Left lung (tissue), 10 donors: ENCODE measurements around the gene SV2B. TPM values are rescaled to one million over a fixed set of nuclear protein-coding genes. Genes with fewer than 3 reads are reported as not detected.
A peak's percentile ranks its signal among the peaks of the same experiment; 100 is the strongest.

Source experiments
- ATAC-seq: fragments of 200-7000 bp; cut with Tn5 transposase; one replicate; pipeline ENCODE4 v1.9.1; 2020; ENCODE audit warnings: moderate library complexity
- DNase-seq, 4 donors: peaks; one replicate each; pipeline ENCODE4 v3.0.0-alpha.2; 2013 to 2020
- H3K27ac ChIP-seq, 2 donors: fragments of 200-600 bp; sonication (generic) in 1 of 2; one replicate each; pipeline versions ENCODE4 v1.5.0 to v1.8.0; 2020 to 2021
- H3K27me3 ChIP-seq, 2 donors: fragments of 200-600 bp; sonication (generic) in 1 of 2; one replicate each; pipeline versions ENCODE4 v1.5.0 to v1.8.0; 2020 to 2021
- H3K36me3 ChIP-seq, 2 donors: fragments of 200-600 bp; sonication (generic) in 1 of 2; one replicate each; pipeline versions ENCODE4 v1.5.0 to v1.8.0; 2020 to 2021
- H3K4me1 ChIP-seq, 2 donors: fragments of 200-600 bp; one replicate each; pipeline ENCODE4 v1.8.0; 2021
- H3K4me3 ChIP-seq, 2 donors: fragments of 200-600 bp; sonication (generic) in 1 of 2; one replicate each; pipeline versions ENCODE4 v1.5.0 to v1.8.0; 2020 to 2021; ENCODE audit warnings: mild to moderate bottlenecking in 1 of 2
- H3K9me3 ChIP-seq, 2 donors: fragments of 200-600 bp; sonication (generic) in 1 of 2; one replicate each; pipeline versions ENCODE4 v1.5.0 to v1.8.0; 2020 to 2021
- CTCF ChIP-seq, 2 donors: fragments of 200-600 bp; sonication (generic) in 1 of 2; IDR thresholded peaks; one replicate each; pipeline versions ENCODE4 v1.5.0 to v1.8.0; 2021; ENCODE audit warnings: antibody characterized with exemption in 2 of 2
- intact Hi-C, 2 donors: fragments of 100-400 bp; cut with DNase I; formaldehyde crosslinking; loops; one replicate each; pipeline versions ENCODE4 v1.11.2 to v1.14.2; 2022
- polyA plus RNA-seq, 6 donors: library from polyadenylated mRNA; unstranded; fragments of 120-200 nt; gene quantifications; one replicate each; pipeline ENCODE4 v1.2.1, GENCODE V29; 2013; ENCODE audit not compliant: insufficient read length in 6 of 6
- total RNA-seq, 2 donors: library from RNA; stranded (reverse); fragmentation: NEBNext Ultra II Directional; extraction: Animal tissue kit (Norgen Biotek cat#: 25700); gene quantifications; one replicate each; pipeline ENCODE4 v1.2.1, GENCODE V29; 2021
- donor health status: DM: no; HTN: yes; CAD: no.
- donor health status: DM: no; HTN: no; CAD: no.

Gene SV2B
- total and polyA plus RNA-seq, 8 donors = 0.58 to 3.2 (median 1.4) TPM

GRCh38 chr15:91183596-91183995, 83.5 kb downstream of the SV2B start:
- no peak for ATAC-seq

GRCh38 chr15:91184441-91184840, 84.4 kb downstream of the SV2B start:
- Histone ChIP-seq H3K4me3 (no peak overlapping the region), H3K36me3 (no peaks in the 10 kb centered on the region), H3K4me1 (no peaks in the 10 kb centered on the region), H3K27ac (no peak overlapping the region), H3K9me3 (no peaks in the 10 kb centered on the region), H3K27me3 (peaks cover 0 to 10% of the 10 kb centered on the region in 2 donors)
- DNase-seq = no peak
- ATAC-seq = no peak
- TF ChIP-seq CTCF (IDR thresholded peaks at IDR 0.05) = no peak
- intact Hi-C loops = no loop called here

More at GRCh38 chr15:91183596-91183995, 83.5 kb downstream of the SV2B start:
- Histone ChIP-seq H3K9me3 (no peaks in the 10 kb centered on the region), H3K27me3 (peaks cover 0 to 10% of the 10 kb centered on the region in 2 donors), H3K4me3 (no peak overlapping the region), H3K27ac (no peak overlapping the region), H3K4me1 (no peaks in the 10 kb centered on the region), H3K36me3 (no peaks in the 10 kb centered on the region)
- TF ChIP-seq CTCF (IDR thresholded peaks at IDR 0.05) = no peak
- intact Hi-C loops = no loop called here
- no peak for DNase-seq

GRCh38 chr15:91186904-91187656, 87.0 kb downstream of the SV2B start:
- intact Hi-C loops = no loop called here
- ATAC-seq = peak; percentile 38

GRCh38 chr15:91192285-91192684, 92.2 kb downstream of the SV2B start:
- no peak for ATAC-seq
- Histone ChIP-seq H3K4me3 (no peak overlapping the region), H3K27ac (no peak overlapping the region), H3K9me3 (no peaks in the 10 kb centered on the region), H3K4me1 (no peaks in the 10 kb centered on the region), H3K27me3 (peaks cover 0 to 22% of the 10 kb centered on the region in 2 donors), H3K36me3 (no peaks in the 10 kb centered on the region)
- no peak for DNase-seq
- no peak for TF ChIP-seq CTCF (IDR thresholded peaks at IDR 0.05)
- intact Hi-C loops = no loop called here

More at GRCh38 chr15:91186904-91187656, 87.0 kb downstream of the SV2B start:
- H3K27ac ChIP-seq = no peak overlapping the region
- H3K27me3 ChIP-seq = peaks cover 0 to 11% of the 10 kb centered on the region in 2 donors
- H3K9me3 ChIP-seq = no peaks in the 10 kb centered on the region
- no peaks in the 10 kb centered on the region for H3K36me3 ChIP-seq
- H3K4me3 ChIP-seq = no peak overlapping the region
- peak in 1 of 4 donors; percentile 46 for DNase-seq
- H3K4me1 ChIP-seq = no peaks in the 10 kb centered on the region
- TF ChIP-seq CTCF (IDR thresholded peaks at IDR 0.05) = no peak

- Histone ChIP-seq H3K36me3 (no peaks in the 10 kb centered on the region), H3K9me3 (no peaks in the 10 kb centered on the region), H3K4me1 (no peaks in the 10 kb centered on the region), H3K27ac (no peak overlapping the region), H3K4me3 (no peak overlapping the region), H3K27me3 (peaks cover 0 to 22% of the 10 kb centered on the region in 2 donors)
- DNase-seq (no peak), ATAC-seq (no peak)
- intact Hi-C loops = no loop called here
- no peak for TF ChIP-seq CTCF (IDR thresholded peaks at IDR 0.05)
These were observed 92.8 kb downstream of the SV2B start for GRCh38 chr15:91192690-91193377.
